Calu3 (cell line): ENCODE data around the gene TRAPPC14. TPM values are rescaled to one million over a fixed set of nuclear protein-coding genes. Genes with fewer than 3 reads are reported as not detected.
A peak's percentile ranks its signal among the peaks of the same experiment; 100 is the strongest.

Experiments used
- BruUV-seq: library from RNA; stranded (reverse); fragments of 400-500 nt; replicated peaks from 2 replicates; lab custom pipeline; 2021; lab: Mats Ljungman, UMichigan
- CTCF ChIA-PET: fragments of 300-600 bp; sonication (Branson Sonifier 250); formaldehyde crosslinking; loops from one replicate; lab custom pipeline; 2022; ENCODE audit warnings: antibody characterized with exemption; lab: Charles Lee
- DNase-seq: peaks from one replicate; pipeline ENCODE4 v3.0.0; 2022
- H3K27ac Mint-ChIP-seq: one replicate; pipeline ENCODE4 v1.8.0; 2022; ENCODE audit warnings: mixed read lengths; ENCODE audit not compliant: unreplicated experiment
- H3K27me3 Mint-ChIP-seq: one replicate; pipeline ENCODE4 v1.8.0; 2022; ENCODE audit warnings: mixed read lengths; ENCODE audit not compliant: unreplicated experiment
- H3K36me3 Mint-ChIP-seq: one replicate; pipeline ENCODE4 v1.8.0; 2022; ENCODE audit warnings: mild to moderate bottlenecking, moderate library complexity, mixed read lengths; ENCODE audit not compliant: insufficient read depth, unreplicated experiment
- H3K4me1 Mint-ChIP-seq: one replicate; pipeline ENCODE4 v1.8.0; 2022; ENCODE audit warnings: mild to moderate bottlenecking, low read depth, mixed read lengths; ENCODE audit not compliant: unreplicated experiment
- H3K4me3 Mint-ChIP-seq: one replicate; pipeline ENCODE4 v1.8.0; 2022; ENCODE audit warnings: mild to moderate bottlenecking, low read depth, moderate library complexity, mixed read lengths; ENCODE audit not compliant: unreplicated experiment
- H3K9me3 Mint-ChIP-seq: one replicate; pipeline ENCODE4 v1.8.0; 2022; ENCODE audit warnings: low read depth, mixed read lengths; ENCODE audit not compliant: unreplicated experiment
- intact Hi-C: fragments of 100-400 bp; cut with micrococcal nuclease; formaldehyde crosslinking; loops from one replicate; pipeline ENCODE4 v1.10.0; 2022; ENCODE audit not compliant: unreplicated experiment
- total RNA-seq: library from RNA; stranded (reverse); gene quantifications from 2 replicates; pipeline ENCODE4 v1.2.3, GENCODE V29; 2022
- TF ChIP-seq, protein P1 (sequence below): fragments of 200-600 bp; IDR thresholded peaks from one replicate; pipeline ENCODE4 v1.8.0; 2022; ENCODE audit warnings: antibody characterized with exemption; ENCODE audit not compliant: unreplicated experiment

Gene TRAPPC14
- total RNA-seq, 1 experiment from 2014 or later, result 17.5 TPM

DNA sequence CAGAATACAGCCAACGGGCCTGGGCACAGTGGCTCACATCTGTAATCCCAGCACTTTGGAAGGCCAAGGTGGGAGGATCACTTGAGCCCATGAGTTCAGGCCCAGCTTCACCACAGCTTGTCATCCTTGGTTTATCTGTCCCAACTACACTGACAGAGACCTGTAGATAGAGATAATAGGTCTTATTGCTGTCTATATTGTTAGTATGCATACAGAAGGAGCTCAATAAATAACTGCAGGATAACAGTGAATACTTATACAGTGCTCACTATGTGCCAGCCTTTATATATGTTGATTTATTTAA is 37.8 kb downstream of the TRAPPC14 start:
- H3K9me3 Mint-ChIP-seq, result no peaks in the 10 kb centered on the region
- no TSS peak for BruUV-seq
- H3K27me3 Mint-ChIP-seq, result no peaks in the 10 kb centered on the region
- TF ChIP-seq, protein P1, sequence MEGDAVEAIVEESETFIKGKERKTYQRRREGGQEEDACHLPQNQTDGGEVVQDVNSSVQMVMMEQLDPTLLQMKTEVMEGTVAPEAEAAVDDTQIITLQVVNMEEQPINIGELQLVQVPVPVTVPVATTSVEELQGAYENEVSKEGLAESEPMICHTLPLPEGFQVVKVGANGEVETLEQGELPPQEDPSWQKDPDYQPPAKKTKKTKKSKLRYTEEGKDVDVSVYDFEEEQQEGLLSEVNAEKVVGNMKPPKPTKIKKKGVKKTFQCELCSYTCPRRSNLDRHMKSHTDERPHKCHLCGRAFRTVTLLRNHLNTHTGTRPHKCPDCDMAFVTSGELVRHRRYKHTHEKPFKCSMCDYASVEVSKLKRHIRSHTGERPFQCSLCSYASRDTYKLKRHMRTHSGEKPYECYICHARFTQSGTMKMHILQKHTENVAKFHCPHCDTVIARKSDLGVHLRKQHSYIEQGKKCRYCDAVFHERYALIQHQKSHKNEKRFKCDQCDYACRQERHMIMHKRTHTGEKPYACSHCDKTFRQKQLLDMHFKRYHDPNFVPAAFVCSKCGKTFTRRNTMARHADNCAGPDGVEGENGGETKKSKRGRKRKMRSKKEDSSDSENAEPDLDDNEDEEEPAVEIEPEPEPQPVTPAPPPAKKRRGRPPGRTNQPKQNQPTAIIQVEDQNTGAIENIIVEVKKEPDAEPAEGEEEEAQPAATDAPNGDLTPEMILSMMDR, result no peak
- no peak for DNase-seq
- peaks cover 8% of the 10 kb centered on the region for H3K4me1 Mint-ChIP-seq
- intact Hi-C loops, result no loop called here
- peak overlapping the region; percentile 96 for H3K4me3 Mint-ChIP-seq
- CTCF ChIA-PET, result no interaction called here
- no peak overlapping the region for H3K27ac Mint-ChIP-seq
- peaks cover 24% of the 10 kb centered on the region for H3K36me3 Mint-ChIP-seq

DNA sequence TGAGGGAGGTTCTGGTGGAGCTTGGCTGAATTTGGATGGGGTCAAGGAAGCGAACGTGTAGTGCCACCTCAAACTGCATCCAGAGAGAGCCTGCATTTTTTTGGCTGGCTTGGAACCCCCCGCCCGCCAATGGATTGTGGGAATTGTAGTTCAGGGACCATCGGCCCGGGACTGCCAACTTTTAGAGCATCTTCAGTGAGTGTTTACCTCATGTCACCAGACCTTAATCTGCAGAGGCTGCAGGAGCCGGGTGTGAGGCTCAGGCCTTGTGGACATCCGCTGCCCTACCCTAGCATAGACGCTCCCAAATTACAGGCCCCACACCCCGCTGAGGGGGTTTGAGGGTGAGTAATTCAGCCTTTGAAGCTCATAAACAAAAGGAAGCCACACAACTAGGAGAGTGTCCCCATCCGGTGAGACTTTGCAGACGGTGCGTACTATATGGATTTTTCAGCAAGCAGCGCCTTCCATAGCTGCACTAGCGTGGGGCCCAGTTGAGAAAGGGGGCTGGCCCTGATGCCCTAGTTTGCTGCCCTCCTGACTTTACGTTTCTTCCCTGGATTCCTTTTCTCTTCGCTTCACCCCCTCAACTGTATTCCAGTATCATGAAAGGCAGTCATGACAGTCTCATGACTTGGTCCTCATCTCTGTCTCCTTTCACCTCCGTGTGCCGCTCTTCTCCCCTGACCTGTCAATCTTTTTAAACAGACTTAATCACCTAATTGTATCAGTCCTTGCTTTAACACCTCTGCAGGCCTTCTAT is 38.4 kb downstream of the TRAPPC14 start:
- no peaks in the 10 kb centered on the region for H3K9me3 Mint-ChIP-seq
- intact Hi-C loops, result no loop called here
- peaks cover 8% of the 10 kb centered on the region for H3K4me1 Mint-ChIP-seq
- no peak overlapping the region for H3K27ac Mint-ChIP-seq
- CTCF ChIA-PET, result interaction anchor here (0.6 kb wide), 1 partner anchor 38 kb away, joined by 3 read pairs; no protein-coding TSS in a partner anchor
- H3K4me3 Mint-ChIP-seq, result peak overlapping the region; percentile 96
- BruUV-seq, result no TSS peak
- peak; percentile 37 for DNase-seq
- TF ChIP-seq, protein P1, result no peak
- H3K27me3 Mint-ChIP-seq, result no peaks in the 10 kb centered on the region
- H3K36me3 Mint-ChIP-seq, result peaks cover 20% of the 10 kb centered on the region

DNA sequence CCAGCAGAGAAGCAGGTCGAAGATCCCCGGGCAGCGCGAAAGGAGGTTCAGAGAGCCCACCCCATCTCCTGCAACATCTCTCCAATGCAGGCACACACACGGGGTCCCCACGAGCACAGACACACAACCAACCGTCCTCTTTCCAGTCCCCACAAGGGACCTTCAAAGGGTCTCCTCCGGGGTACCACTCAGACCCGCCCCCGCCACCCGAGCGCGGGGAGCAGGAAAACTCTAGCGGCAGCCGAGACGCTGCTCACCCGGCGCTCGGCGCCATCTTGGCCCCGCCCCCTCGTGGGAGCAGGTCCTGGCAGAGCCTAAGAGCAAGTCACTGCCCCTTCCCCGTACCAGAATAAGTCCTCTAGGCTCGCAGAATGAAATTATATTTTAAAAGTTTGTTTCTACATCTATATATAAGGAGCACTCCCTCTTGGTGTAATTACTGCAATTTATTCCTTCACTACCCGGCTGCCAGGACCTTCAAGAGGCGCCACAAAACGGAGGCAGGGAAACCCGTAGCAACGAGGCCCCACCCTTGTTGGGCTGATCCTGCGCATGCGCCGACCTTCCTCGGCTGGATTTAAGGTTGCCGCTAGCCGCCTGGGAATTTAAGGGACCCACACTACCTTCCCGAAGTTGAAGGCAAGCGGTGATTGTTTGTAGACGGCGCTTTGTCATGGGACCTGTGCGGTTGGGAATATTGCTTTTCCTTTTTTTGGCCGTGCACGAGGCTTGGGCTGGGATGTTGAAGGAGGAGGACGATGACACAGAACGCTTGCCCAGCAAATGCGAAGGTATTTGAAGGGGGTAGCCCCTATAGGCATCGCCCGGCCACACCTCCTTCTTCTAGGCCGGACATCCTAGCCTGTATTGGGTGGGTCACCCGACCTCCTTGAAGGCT is 39.2 kb downstream of the TRAPPC14 start, which contains the start of the genes CNPY4 and TAF6:
Gene CNPY4 (plus strand): TSS at position 563 of the 898 bp plus-strand sequence. CDS start 111 bp downstream, at position 674.
Gene TAF6 (minus strand): TSS at position 287 of the 898 bp plus-strand sequence. CDS start 5,149 bp downstream, outside the sequence.
- Mint-ChIP-seq H3K36me3 (peaks cover 20% of the 10 kb centered on the region), H3K27ac (peak within 1 kb of the TSS; percentile 90), H3K27me3 (no peaks in the 10 kb centered on the region), H3K9me3 (no peaks in the 10 kb centered on the region), H3K4me3 (peak within 1 kb of the TSS; percentile 96), H3K4me1 (peaks cover 8% of the 10 kb centered on the region)
- TF ChIP-seq, protein P1, result no peak
- DNase-seq, result peak; percentile 88
- no TSS peak for BruUV-seq
- CTCF ChIA-PET, result interaction anchor here (0.6 kb wide), 1 partner anchor 37 kb away, joined by 3 read pairs; no protein-coding TSS in a partner anchor
- intact Hi-C loops, result no loop called here

DNA sequence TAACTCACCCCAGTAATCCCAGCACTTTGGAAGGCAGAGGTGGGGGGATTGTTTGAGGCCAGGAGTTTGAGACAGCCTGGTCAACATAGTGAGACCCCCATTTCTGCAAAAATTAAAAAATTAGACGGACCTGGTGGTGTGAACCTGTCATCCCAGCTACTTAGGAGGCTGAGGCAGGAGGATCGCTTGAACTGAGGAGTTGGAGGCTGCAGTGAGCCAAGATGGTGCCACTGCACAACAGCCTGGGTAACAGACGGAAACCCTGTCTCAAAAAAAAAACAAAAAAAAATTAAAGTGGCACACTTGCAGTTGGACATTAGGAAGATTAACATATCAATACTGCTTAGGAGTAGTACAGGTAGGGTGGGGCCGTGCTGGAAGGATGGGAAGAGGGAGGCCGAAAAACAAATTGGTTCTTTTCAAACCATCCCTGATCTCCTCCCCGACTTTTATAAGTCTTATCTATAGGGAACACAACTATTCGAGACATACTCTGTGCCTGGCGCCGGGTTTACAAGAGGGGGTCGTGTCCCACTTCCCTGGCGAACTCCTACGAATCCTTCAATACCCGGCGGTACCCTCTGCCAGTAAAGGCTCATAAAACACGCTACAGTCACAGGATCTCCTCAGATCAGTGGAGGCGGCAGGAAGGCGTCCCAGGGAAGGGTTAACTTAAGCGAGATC is 40.0 kb downstream of the TRAPPC14 start:
- no peaks in the 10 kb centered on the region for H3K27me3 Mint-ChIP-seq
- DNase-seq, result no peak
- TF ChIP-seq, protein P1, result no peak
- intact Hi-C loops, result no loop called here
- peak overlapping the region; percentile 90 for H3K27ac Mint-ChIP-seq
- H3K4me1 Mint-ChIP-seq, result peaks cover 8% of the 10 kb centered on the region
- peaks cover 20% of the 10 kb centered on the region for H3K36me3 Mint-ChIP-seq
- H3K9me3 Mint-ChIP-seq, result no peaks in the 10 kb centered on the region
- BruUV-seq, result TSS peak; percentile 57
- H3K4me3 Mint-ChIP-seq, result peak overlapping the region; percentile 96
- CTCF ChIA-PET, result interaction anchor here (0.7 kb wide), 1 partner anchor 256 kb away, joined by 3 read pairs; no protein-coding TSS in a partner anchor
